ENCODE measurements around the gene LYRM2. TPM values are rescaled to one million over a fixed set of nuclear protein-coding genes. Genes with fewer than 3 reads are reported as not detected.

LYRM2 gene
- total RNA-seq, 1 donor from 2014 or later, result 41.9 TPM

GRCh38 chr6:89581689-89582088 is 56.9 kb downstream of the LYRM2 start:
- H3K27ac Mint-ChIP-seq, result no peak overlapping the region

GRCh38 chr6:89580997-89581666 is 57.4 kb downstream of the LYRM2 start:
- H3K27me3 Mint-ChIP-seq, result no peaks in the 10 kb centered on the region
- no peak for TF ChIP-seq CTCF (IDR thresholded peaks at IDR 0.05)
- H3K27ac Mint-ChIP-seq, result no peak overlapping the region
- ATAC-seq (ENCODE audit: low read depth) (no peak), DNase-seq (no peak)
- H3K4me3 Mint-ChIP-seq, result no peak overlapping the region
- POLR2A ChIA-PET, result no interaction called here
- no peaks in the 10 kb centered on the region for H3K4me1 Mint-ChIP-seq
- intact Hi-C loops (cut with micrococcal nuclease), result no loop called here
- no peaks in the 10 kb centered on the region for H3K36me3 Mint-ChIP-seq (ENCODE audit: low read depth)
- CTCF ChIA-PET, result no interaction called here
- H3K9me3 Mint-ChIP-seq, result no peaks in the 10 kb centered on the region

More at GRCh38 chr6:89581689-89582088, 56.9 kb downstream of the LYRM2 start:
- Mint-ChIP-seq H3K4me1 (no peaks in the 10 kb centered on the region), H3K4me3 (no peak overlapping the region), H3K9me3 (no peaks in the 10 kb centered on the region), H3K27me3 (no peaks in the 10 kb centered on the region), H3K36me3 (ENCODE audit: low read depth) (no peaks in the 10 kb centered on the region)
- no peak for TF ChIP-seq CTCF (IDR thresholded peaks at IDR 0.05)
- no peak for DNase-seq
- intact Hi-C loops (cut with micrococcal nuclease), result no loop called here
- CTCF ChIA-PET, result no interaction called here
- POLR2A ChIA-PET, result no interaction called here
- no peak for ATAC-seq (ENCODE audit: low read depth)

- Mint-ChIP-seq H3K9me3 (no peaks in the 10 kb centered on the region), H3K27ac (no peak overlapping the region), H3K4me3 (no peak overlapping the region), H3K4me1 (peaks cover 3% of the 10 kb centered on the region), H3K36me3 (ENCODE audit: low read depth) (no peaks in the 10 kb centered on the region), H3K27me3 (no peaks in the 10 kb centered on the region)
- intact Hi-C loops (cut with micrococcal nuclease), result no loop called here
- POLR2A ChIA-PET, result no interaction called here
- no peak for DNase-seq
- TF ChIP-seq CTCF (IDR thresholded peaks at IDR 0.05), result no peak
- ATAC-seq (ENCODE audit: low read depth), result no peak
- CTCF ChIA-PET, result interaction anchor here (0.5 kb wide), 1 partner anchor 203 kb away, joined by 4 read pairs; no protein-coding TSS in a partner anchor
Measured at GRCh38 chr6:89575562-89575960, 63.0 kb downstream of the LYRM2 start.

GRCh38 chr6:89574910-89575561 is 63.5 kb downstream of the LYRM2 start:
- Mint-ChIP-seq H3K36me3 (ENCODE audit: low read depth) (no peaks in the 10 kb centered on the region), H3K27ac (no peak overlapping the region), H3K4me3 (no peak overlapping the region), H3K4me1 (peaks cover 3% of the 10 kb centered on the region), H3K27me3 (no peaks in the 10 kb centered on the region), H3K9me3 (no peaks in the 10 kb centered on the region)
- intact Hi-C loops (cut with micrococcal nuclease), result no loop called here
- POLR2A ChIA-PET, result no interaction called here
- TF ChIP-seq CTCF (IDR thresholded peaks at IDR 0.05), result no peak
- no peak for ATAC-seq (ENCODE audit: low read depth)
- CTCF ChIA-PET, result no interaction called here
- no peak for DNase-seq

GRCh38 chr6:89567630-89568390 is 70.7 kb downstream of the LYRM2 start:
- POLR2A ChIA-PET, result no interaction called here

More at GRCh38 chr6:89567630-89568390, 70.7 kb downstream of the LYRM2 start:
- DNase-seq (no peak), ATAC-seq (ENCODE audit: low read depth) (no peak)
- CTCF ChIA-PET, result no interaction called here
- no peaks in the 10 kb centered on the region for H3K4me1 Mint-ChIP-seq
- H3K9me3 Mint-ChIP-seq, result no peaks in the 10 kb centered on the region
- no peaks in the 10 kb centered on the region for H3K36me3 Mint-ChIP-seq (ENCODE audit: low read depth)
- intact Hi-C loops (cut with micrococcal nuclease), result no loop called here
- no peak overlapping the region for H3K4me3 Mint-ChIP-seq
- no peak for TF ChIP-seq CTCF (IDR thresholded peaks at IDR 0.05)
- no peak overlapping the region for H3K27ac Mint-ChIP-seq
- H3K27me3 Mint-ChIP-seq, result no peaks in the 10 kb centered on the region
